ENCODE data around the gene CDKN2D. TPM values are rescaled to one million over a fixed set of nuclear protein-coding genes. Genes with fewer than 3 reads are reported as not detected.

CDKN2D gene
- total and polyA plus RNA-seq, 2 of the 13 experiments (the other 11 are each of a cell fraction or from before 2014, with no cell fraction given): 5.4 to 8.6 TPM

GRCh38 chr19:10544753-10545251 is 24.0 kb downstream of the CDKN2D start (continued):
- TF ChIP-seq ZNF549 (CRISPR knock-in tag; IDR thresholded peaks at IDR 0.05) (no peak), ZNF281 (CRISPR knock-in tag; IDR thresholded peaks at IDR 0.05; ENCODE audit: borderline replicate concordance) (no peak), ZMYM2 (CRISPR knock-in tag; IDR thresholded peaks at IDR 0.05) (no peak), MLXIP (CRISPR knock-in tag; IDR thresholded peaks at IDR 0.05; ENCODE audit: borderline replicate concordance) (no peak), PCBP1 (IDR thresholded peaks at IDR 0.05; ENCODE audit: borderline replicate concordance, low read depth, low read length) (no peak), POGK (CRISPR knock-in tag; conservative IDR thresholded peaks at IDR 0.05) (no peak), NFYC (CRISPR knock-in tag; IDR thresholded peaks at IDR 0.05) (no peak), ZNF574 (CRISPR knock-in tag; IDR thresholded peaks at IDR 0.05) (no peak), ZNF597 (CRISPR knock-in tag; IDR thresholded peaks at IDR 0.05) (no peak), MED8 (CRISPR knock-in tag; IDR thresholded peaks at IDR 0.05; ENCODE audit: insufficient replicate concordance) (no peak), ZNF468 (CRISPR knock-in tag; IDR thresholded peaks at IDR 0.05) (no peak), MED1 (CRISPR knock-in tag; IDR thresholded peaks at IDR 0.05) (no peak), ZNF766 (CRISPR knock-in tag; IDR thresholded peaks at IDR 0.05; ENCODE audit: borderline replicate concordance) (no peak), FOSL2 (CRISPR knock-in tag; IDR thresholded peaks at IDR 0.05) (no peak)

All from HepG2 (cell line).